Measurements from ENCODE around the gene SAMD4A.

Gene SAMD4A

DNA sequence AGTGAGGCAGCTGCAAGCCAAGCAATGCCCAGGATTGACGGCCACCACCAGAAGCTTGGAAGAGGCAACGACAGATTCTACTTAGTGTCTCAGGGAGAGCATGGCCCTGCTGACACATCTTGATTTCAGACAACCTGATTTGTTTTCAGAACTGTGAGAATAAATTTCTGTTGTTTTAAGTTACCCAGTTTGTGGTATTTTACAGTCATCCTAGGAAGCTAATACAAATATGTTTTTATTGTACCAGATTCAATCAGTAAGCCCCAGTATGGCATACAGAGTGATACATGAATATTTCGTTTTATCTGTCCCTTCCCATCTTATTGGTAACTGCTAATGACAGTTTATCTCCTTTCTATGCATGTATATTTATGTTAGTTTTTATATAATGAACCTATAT lies 62.3 kb downstream of the SAMD4A start:
- no peak for DNase-seq (ENCODE audit: low spot score)

DNA sequence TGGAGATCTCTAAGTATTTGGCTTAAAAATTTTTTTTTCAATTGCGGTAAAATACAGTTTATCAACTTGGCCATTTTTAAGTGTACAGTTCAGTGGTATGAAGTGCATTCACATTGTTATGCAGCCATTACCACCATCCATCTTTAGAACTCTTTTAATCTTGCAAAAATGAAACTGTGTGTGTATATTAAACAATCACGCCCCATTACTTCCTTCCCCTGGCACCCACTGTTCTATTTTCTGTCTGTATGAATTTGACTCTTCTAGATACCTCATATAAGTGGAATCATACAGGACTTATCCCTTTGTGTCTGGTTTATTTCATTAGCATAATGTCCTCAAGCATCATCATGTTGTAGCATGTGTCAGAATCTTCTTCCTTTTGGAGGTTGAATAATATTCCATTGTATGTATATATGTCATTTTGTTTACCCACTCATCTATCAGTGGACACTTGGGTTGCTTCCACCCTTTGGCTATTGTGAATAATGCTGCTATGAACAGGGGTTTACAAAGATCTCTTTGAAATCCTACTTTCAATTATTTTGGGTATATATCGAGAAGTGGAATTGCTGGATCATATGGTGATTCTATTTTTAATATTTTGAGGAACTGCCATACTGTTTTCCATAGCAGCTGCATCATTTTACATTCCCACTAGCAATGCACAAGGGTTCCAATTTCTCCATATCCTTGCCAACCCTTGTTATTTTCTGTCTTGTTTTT lies 62.9 kb downstream of the SAMD4A start:
- DNase-seq (ENCODE audit: low spot score) = no peak

DNA sequence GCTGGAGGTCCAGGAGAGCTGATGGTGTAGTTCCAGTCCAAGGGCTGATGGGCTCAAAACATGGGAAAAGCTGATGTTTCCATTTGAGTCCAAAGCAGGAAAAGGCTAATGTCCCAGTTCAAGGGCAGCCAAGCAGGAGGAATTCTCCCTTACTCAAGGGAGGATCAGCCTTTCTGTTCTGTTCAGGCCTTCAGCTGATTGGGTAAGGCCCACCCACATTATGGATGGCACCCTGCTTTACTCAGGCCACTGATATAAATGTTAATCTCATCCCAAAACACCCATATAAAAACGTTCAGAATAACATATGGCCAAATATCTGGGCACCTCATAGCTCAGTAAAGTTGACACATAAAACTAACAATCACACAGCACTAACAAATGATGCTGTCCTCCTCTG lies 64.1 kb downstream of the SAMD4A start:
- DNase-seq (ENCODE audit: low spot score) = no peak

DNA sequence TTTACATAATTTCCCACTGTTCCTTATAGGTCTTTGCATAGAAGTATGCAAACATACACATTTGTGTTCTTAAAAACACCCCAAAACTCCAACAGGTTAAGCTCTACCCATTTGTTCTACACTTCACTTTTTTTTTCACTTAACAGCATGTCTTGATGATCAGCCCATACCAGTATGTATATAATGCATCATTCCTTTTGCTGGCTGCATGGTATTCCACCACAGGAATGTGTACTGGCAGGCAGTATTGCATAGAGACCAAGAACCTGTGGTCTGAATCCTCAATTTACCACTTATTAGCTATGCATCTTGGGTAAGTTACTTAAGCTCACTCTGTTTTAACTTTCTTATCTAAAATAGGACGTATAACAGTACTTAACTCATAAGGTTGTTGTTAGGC lies 65.5 kb downstream of the SAMD4A start:
- no peak for DNase-seq (ENCODE audit: low spot score)

DNA sequence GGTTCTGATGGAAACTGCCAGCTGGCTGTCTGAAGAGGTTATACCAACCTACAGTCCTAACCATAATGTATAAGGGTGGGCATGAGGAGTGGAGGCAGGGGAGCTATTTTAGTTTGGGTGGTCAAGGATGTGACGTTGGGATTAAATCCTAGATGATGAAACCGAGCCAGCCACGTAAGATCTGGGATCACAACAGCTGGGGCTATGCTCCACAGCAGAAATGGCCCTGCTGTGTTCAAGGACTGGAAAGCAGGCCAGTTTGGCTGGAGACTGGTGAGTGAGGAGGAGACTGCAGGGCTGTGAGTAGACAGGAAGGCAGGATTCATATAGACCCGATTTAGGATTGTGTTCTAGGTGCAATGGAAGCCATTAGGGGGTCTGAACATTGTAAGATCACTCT lies 66.1 kb downstream of the SAMD4A start:
- DNase-seq (ENCODE audit: low spot score) = no peak

DNA sequence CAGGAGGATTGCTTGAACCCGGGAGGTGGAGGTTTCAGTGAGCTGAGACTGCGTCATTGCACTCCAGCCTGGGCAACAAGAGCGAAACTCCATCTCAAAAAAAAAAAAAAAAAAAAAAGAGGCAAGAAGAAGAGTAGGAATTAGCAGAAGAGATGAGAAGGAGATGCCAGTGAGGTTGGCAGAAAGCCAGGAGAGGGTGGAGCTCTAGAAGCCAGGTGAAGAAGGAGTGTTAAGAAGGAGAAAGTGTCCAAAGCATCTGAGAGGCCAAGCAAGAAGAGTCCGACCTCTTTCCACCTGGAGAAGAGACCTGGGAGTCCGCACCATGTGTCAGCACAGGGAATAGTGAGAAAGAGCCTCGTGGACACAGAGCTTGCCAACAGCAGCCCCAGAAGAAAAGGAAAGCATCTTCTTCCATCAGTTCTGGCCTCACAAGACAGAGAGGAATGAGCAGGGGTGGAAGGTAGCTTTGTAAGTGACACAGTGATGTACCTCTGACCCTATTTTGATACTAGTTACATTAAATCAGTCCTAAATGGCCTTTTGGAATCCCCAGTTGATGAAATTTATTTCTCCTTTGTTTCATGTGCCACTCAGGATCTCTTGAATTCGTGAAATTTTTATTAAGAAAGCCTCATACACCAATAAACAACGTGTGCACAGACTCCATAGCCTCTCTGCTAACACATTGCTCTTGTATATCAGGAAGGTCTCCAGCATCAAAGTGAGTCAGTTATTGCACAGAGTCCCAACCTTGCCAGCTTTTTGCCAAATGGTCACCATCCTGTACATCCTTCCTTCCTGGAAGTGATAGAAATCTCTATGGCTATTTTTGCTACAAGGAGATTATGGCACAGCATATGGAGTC lies 70.6 kb downstream of the SAMD4A start:
- no peak for DNase-seq (ENCODE audit: low spot score)

DNA sequence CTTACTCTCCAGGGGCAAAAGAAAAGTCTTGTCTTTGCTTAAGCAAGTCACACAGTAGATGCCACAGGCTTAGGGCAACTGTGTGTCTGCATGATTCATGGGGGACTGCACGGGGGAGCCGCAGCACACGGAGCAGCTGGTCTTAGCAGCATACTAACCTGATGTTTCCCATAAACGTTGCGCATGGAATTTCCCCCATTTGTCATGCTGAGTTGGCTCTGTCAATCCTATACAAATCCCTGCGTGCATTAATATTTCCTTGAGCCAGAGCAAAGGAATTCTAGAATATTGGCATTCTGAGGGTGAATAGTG lies 71.2 kb downstream of the SAMD4A start:
- DNase-seq (ENCODE audit: low spot score) = no peak

DNA sequence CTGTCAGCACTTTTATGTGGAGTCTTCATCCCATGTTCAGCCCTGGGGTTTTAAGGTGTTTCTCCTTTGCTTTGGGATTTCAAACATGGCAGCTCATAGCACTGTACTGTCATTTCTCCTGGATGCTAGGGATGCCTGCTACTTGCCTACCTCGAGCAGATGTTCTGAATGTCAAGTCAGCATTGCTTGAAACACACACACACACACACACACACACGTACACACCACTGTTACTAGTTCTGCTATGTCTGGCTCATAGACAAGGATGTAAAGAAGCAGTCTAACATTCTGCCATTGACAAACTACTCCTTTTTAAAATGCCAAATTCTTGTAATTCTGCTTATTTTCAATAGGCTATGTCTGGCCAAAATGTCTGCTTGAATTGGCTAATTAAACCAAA lies 72.7 kb downstream of the SAMD4A start:
- DNase-seq (ENCODE audit: low spot score) = no peak

DNA sequence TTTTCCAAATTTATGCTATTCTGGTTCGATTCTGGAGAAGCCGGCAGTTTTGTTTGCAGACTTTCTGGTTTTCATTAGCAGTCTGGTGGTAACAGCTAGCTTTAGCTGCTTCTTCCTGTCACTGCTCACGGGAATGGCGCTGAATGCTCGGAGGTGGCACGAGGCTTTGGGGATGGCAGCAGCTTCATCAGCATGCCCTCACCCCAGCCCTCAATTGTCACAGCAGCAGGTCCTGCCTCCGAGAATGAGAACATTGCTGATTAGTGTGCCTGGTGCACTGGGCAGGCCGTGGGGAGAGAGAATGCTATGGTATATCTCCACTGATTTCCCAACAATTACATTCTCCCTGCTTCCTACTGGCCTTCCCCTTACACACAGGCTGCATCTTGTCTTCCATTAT lies 73.6 kb downstream of the SAMD4A start:
- DNase-seq (ENCODE audit: low spot score) = no peak

DNA sequence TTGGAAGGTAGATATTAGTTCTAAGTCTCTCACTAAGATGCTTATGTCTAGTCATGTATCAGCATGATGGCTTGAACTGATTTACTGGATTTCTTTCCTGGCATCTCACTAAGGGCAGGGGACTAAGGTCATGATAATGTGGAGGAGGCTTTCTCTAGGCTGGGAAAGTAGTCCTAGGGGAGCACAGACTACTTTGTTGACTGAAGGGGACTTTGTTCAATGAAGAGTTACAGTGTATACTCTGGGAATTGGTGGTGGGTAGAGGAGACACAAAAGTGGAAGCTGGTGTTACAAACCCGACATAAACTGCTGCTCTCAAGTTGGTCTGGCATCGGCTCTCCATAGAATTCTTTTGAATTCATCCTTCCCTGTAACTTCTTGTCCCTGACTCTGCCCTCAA lies 75.2 kb downstream of the SAMD4A start:
- no peak for DNase-seq (ENCODE audit: low spot score)

DNA sequence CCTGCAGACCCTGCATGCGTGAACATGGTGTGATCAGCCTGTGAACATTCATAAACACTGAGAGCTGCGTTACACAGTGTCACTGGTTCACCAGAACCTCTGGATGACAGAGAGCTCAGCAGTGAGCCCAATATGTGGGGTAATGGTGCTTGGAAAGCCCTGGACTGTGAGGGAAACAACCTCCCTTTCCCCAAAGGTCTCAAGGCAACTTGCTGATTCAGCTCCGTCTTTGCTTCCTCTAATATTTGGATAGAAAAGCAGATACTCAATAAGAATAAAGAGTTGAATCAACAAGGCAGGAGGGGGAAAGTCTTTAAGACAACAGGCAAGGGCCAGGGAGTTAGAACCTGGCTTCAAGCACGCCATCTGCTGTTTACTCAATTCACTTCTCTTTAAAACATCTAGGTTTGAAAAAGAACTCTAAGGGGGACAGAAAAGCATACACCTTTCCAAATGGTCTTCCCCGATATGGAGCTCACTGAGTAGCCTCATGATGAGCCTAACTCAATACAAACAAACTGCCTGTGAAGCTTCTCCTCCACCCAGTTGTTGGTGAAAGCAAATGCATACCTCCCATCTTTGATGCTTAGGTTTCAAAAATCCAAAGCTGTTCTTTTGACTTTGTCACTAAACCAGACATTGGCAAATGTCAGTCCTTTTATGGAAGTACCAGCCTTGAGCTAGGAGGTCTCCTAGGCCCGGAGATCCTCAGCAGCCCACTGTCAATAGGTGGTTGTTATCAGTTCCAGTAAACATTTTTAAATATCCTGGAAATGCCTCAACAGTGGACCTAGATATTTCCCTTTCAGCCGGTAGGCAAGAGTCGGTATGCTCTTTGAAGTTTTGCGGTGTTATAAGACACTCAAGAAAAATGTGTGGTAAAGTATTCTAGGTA lies 76.1 kb downstream of the SAMD4A start:
- DNase-seq (ENCODE audit: low spot score) = no peak

DNA sequence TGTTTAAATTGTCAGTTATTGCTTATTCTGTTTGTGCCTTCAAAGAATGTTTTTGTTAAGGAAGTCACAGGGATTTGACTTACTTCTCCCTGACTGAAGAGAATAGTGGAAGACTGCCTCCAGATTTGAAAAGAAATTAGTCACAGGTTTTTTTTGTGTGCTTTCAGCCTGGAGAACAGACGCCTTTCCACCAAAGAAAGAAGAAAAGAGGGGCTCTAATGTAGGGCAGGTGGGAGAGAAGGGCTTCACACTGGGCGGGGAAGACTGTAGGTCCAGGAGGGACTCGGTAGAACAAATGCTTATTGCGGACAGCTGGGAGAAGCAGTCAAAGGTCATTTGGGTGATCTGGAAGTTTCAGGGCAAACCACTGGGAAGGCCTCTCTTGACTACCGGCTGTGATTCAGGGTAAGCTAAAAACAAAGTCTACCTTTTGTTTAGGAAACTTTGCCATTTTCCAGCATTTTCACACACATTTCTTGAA lies 76.8 kb downstream of the SAMD4A start:
- no peak for DNase-seq (ENCODE audit: low spot score)

DNA sequence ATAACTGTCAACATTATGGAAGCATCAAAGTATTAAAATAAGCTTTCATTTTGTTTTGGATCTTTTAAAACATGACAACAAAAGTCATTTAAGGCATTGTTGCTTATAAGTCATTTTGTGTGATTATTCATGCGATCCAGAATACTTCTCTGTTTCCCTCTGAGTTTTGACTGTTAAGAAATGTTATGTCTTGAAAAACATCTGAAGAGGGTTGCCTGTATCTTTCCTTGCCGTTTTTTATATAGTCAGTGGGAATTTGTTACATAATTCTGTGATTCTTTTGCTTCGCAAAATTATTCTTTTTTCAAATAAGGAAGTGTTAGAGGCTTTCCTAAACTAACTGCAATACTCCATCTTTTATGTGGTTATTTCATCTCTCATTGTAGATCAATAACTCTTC lies 78.7 kb downstream of the SAMD4A start:
- no peak for DNase-seq (ENCODE audit: low spot score)

DNA sequence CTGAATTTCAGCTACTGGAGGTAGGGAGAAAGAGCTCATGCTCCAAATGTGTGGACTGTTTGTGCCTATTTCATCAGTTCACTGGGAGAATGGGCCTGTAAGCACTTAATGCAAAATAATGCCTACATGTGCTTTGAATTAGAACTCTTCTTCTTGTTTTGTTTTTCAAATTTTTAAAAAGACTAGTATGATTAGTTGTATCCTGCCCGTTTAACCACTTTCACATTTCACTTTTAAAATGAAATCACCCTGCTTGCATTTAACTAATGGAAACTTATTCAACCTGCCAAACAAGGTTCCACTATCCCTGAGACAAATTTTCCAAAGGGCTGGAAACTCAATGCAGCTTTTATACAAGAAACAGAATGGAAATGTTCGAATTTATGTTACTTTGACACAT lies 79.7 kb downstream of the SAMD4A start:
- no peak for DNase-seq (ENCODE audit: low spot score)

DNA sequence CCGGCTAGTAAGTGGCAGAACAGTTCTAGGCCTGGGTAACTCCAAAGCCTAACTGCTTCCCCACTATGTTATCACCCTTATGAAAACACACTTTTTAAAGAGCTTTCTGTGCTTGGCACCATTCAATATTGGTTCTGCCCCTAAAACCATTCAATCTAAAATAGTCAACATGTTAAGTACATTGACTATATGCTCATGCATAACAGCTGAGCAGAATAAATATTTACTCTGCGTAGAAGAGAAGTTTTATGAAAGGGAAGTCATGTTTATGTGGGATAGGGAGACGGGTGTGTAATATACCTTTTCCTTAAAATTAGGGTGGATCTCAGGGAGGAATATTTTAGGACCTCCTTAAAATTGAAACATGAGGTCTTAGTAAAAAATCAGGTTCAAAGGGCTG lies 80.5 kb downstream of the SAMD4A start:
- no peak for DNase-seq (ENCODE audit: low spot score)

DNA sequence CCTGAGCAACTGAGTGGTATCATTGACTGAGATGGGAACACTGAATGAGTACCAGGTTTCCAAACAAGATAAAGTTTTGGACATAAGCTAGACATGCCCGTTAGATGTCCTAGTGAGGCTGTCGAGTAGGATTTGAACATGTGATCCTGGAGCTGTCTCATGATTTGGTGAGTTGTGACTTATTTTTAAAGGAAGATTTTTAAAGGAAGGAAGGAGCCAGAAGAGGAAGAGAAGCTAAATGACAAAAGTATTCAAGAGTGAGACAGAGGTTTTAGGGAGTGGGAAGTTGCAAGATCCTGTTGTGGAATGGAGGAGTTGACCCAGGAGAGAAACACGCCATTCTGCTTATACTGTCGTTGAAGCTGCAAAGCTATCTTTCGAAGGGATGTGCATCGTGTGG lies 82.1 kb downstream of the SAMD4A start:
- DNase-seq (ENCODE audit: low spot score) = no peak

DNA sequence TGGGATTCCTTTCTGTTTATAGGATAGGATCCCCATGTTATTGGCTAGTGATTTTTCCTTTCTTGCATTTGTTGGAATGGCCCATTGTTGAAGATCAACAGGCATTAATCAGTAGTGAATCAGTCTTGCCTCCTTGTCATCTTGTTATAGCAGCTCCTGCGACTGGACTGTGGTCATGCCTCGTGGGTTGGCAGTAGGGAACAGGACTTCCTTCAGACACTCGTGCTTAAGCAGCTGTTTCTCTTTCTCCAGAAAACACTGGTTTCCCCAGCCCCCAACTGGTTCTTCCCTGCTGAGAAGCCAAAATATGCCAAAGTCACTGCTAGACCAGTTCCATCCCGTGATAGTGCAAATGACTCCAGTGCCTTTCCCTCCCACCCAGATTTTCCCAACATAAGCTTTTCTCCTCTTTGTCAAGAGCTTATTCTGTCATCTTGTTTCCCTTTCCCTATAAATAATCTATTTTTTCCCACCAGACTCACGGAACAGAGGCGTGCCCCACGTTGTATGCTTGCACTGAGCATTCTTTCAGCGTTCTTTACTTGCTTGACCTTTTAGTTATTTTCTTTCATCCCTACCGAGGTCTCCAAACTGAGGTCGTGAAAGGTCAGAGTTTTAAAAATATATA lies 83.5 kb downstream of the SAMD4A start:
- DNase-seq (ENCODE audit: low spot score) = no peak

DNA sequence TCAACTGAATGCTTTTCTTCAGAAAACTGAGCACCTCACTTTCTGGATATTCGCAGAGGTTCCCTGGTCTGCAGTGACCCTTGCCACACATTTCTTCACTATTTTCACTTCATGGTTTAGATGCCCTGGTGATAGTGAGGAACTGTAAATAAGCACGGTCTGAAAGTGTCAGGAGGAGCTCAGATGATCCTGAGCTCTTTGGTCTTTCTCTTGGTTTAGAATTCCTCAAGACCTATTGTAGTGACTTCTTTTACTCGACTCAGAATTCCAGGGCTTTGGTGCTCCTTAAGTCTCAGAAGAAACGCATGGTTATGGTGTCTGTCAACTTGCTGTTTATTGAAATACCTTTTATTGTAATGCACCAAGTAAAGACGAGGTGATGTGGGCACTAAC lies 84.0 kb downstream of the SAMD4A start:
- DNase-seq (ENCODE audit: low spot score) = no peak

DNA sequence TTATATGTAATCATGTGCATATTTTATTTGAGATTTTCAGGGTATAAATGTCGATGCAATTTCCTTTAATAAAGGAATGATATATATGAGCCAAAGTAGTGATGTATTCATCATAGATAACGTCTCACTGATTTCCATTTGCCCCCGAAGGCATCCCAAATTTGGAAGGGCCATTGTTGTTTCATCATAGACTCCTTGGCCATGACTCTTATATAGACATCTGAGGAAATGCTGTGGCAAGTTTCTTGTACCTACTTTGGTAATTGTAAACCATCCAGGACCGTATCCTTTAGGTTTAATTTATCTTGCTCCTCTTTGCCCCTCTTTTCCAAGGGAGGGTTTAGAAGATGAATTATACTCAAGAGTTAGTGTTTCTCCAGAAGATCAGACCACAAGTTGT lies 84.7 kb downstream of the SAMD4A start:
- no peak for DNase-seq (ENCODE audit: low spot score)

DNA sequence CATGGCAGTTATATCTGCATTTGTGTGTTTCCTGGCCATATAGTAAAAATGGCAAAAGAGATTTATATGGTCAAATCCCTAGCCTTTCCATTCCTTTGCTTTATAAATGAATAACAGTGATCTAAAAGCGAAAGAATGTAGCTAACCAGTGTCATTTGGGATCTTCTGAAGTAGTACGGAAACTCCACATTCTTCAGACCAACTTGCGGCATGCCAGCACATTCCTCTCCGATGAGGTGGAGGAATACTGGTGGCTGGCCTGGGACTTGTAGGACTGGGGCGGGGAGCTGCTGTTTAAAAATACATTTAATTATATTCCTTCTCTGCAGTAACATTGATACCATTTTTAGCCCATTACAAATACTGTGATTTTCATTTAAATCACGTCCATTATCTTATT lies 85.3 kb downstream of the SAMD4A start:
- DNase-seq (ENCODE audit: low spot score) = no peak

DNA sequence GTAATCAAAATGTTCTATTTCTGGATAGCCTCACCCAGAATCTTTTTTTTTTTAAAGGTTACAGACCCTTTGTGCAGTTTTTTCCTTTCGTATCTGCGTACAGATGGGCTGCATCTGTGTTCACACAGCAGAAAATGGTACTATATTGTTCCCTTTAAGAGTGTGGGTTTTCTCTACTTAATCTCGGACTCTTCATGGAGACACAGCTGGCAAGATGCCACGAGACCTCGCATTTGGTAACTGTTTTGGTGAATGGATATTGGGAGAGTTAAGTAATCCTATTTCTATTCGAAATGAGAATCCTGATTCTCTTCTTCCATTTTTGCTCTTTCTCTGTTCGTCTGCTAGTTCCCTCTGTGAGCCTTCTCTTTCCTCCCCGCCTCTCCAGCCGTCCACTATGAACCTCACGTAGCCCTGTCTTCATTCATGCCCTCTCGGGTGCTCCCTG lies 85.7 kb downstream of the SAMD4A start:
- DNase-seq (ENCODE audit: low spot score) = no peak
